Hepatocyte (in vitro differentiated cells): Measurements from ENCODE around the gene THEM5.

Experiments used
- EZH2 ChIP-seq: fragments of 200-600 bp; sonication (generic); IDR thresholded peaks from 2 replicates; pipeline ENCODE4 v1.6.1; 2016; ENCODE audit warnings: antibody characterized with exemption, mild to moderate bottlenecking, borderline replicate concordance
- EZH2phosphoT487 ChIP-seq: fragments of 200-600 bp; sonication (generic); IDR thresholded peaks from one replicate; pipeline ENCODE4 v1.6.1; 2018; ENCODE audit warnings: antibody characterized with exemption, mild to moderate bottlenecking, low read depth, moderate library complexity; ENCODE audit not compliant: unreplicated experiment, severe bottlenecking
- TF ChIP-seq, protein P1 (sequence below): fragments of 200-600 bp; sonication (generic); IDR thresholded peaks from 2 replicates; pipeline ENCODE4 v1.5.1; 2016; ENCODE audit warnings: antibody characterized with exemption, mild to moderate bottlenecking; ENCODE audit not compliant: poor library complexity

DNA sequence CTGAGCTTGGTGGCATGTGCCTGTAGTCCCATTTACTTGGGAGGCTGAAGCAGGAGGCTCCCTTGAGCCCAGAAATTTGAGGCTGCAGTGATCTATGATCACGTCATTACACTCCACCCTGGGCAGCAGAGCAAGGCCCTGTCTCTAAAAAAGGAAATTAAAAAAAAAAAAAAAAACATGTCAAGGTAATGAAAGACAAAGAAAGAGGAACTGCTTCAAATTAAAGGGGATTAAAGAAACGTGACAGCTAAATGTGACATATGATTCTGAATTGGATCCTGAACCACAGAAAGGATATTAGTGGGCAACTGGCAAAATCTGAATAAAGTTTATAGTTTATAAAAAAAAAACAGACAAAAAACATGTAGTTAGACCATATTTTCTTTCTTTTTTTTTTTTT is 10.1 kb downstream of the THEM5 start:
- TF ChIP-seq, protein P1, sequence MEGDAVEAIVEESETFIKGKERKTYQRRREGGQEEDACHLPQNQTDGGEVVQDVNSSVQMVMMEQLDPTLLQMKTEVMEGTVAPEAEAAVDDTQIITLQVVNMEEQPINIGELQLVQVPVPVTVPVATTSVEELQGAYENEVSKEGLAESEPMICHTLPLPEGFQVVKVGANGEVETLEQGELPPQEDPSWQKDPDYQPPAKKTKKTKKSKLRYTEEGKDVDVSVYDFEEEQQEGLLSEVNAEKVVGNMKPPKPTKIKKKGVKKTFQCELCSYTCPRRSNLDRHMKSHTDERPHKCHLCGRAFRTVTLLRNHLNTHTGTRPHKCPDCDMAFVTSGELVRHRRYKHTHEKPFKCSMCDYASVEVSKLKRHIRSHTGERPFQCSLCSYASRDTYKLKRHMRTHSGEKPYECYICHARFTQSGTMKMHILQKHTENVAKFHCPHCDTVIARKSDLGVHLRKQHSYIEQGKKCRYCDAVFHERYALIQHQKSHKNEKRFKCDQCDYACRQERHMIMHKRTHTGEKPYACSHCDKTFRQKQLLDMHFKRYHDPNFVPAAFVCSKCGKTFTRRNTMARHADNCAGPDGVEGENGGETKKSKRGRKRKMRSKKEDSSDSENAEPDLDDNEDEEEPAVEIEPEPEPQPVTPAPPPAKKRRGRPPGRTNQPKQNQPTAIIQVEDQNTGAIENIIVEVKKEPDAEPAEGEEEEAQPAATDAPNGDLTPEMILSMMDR = no peak
- TF ChIP-seq EZH2 (no peak), EZH2phosphoT487 (no peak)
